Fibroblast of villous mesenchyme (primary cell): ENCODE results near the gene PXDN. TPM values are rescaled to one million over a fixed set of nuclear protein-coding genes. Genes with fewer than 3 reads are reported as not detected.

Experiments used
- DNase-seq: peaks from one replicate; pipeline ENCODE4 v3.0.0-alpha.2; 2010; ENCODE audit warnings: low read depth
- H3K4me3 ChIP-seq: 2 replicates; pipeline ENCODE4 v1.5.1; 2011; ENCODE audit warnings: low read depth, mild to moderate bottlenecking, low read length
- CTCF ChIP-seq: IDR thresholded peaks from 2 replicates; pipeline ENCODE4 v1.5.1; 2012; ENCODE audit warnings: low read depth, mild to moderate bottlenecking, low read length; ENCODE audit not compliant: insufficient read depth
- total RNA-seq: library from RNA; depleted of rRNA; stranded (reverse); fragments of >200 nt; gene quantifications from 2 replicates; pipeline ENCODE4 v1.2.3, GENCODE V29; 2012

The PXDN gene
- total RNA-seq, 1 donor: 296 TPM

- H3K4me3 ChIP-seq: no peak overlapping the region
- DNase-seq: no peak
- TF ChIP-seq CTCF: no peak
These were observed 149.0 kb downstream of the PXDN start for GRCh38 chr2:1595274-1595673.

- no peak for TF ChIP-seq CTCF
- H3K4me3 ChIP-seq: no peak overlapping the region
- no peak for DNase-seq
These were observed 149.7 kb downstream of the PXDN start for GRCh38 chr2:1594373-1595171.

- TF ChIP-seq CTCF: no peak
- H3K4me3 ChIP-seq: no peak overlapping the region
- no peak for DNase-seq
These were observed 150.3 kb downstream of the PXDN start for GRCh38 chr2:1594123-1594372.

GRCh38 chr2:1593371-1594122 lies 150.8 kb downstream of the PXDN start:
- H3K4me3 ChIP-seq: no peak overlapping the region
- TF ChIP-seq CTCF: no peak
- DNase-seq: peak; percentile 87

- peak; percentile 96 for DNase-seq
- H3K4me3 ChIP-seq: no peak overlapping the region
- TF ChIP-seq CTCF: peak; percentile 88
These were observed 152.1 kb downstream of the PXDN start for GRCh38 chr2:1591978-1592907.

- no peak for TF ChIP-seq CTCF
- no peak for DNase-seq
These were observed 152.9 kb downstream of the PXDN start for GRCh38 chr2:1591461-1591770.

More at GRCh38 chr2:1591461-1591770, 152.9 kb downstream of the PXDN start:
- H3K4me3 ChIP-seq: no peak overlapping the region
